22Rv1 (cell line): ENCODE measurements around the gene RTP5.
A peak's percentile ranks its signal among the peaks of the same experiment; 100 is the strongest.

Source experiments
- H3K27ac ChIP-seq: fragments of 450-650 bp; 2 replicates; pipeline ENCODE4 v1.5.1; 2017
- ZFX ChIP-seq: fragments of 450-650 bp; IDR thresholded peaks from 2 replicates; pipeline ENCODE4 v1.6.1; 2017; ENCODE audit warnings: antibody characterized with exemption, borderline replicate concordance
- TF ChIP-seq, protein P1 (sequence below): fragments of 450-650 bp; IDR thresholded peaks from 2 replicates; pipeline ENCODE4 v1.5.1; 2017; ENCODE audit warnings: mild to moderate bottlenecking

The RTP5 gene

DNA sequence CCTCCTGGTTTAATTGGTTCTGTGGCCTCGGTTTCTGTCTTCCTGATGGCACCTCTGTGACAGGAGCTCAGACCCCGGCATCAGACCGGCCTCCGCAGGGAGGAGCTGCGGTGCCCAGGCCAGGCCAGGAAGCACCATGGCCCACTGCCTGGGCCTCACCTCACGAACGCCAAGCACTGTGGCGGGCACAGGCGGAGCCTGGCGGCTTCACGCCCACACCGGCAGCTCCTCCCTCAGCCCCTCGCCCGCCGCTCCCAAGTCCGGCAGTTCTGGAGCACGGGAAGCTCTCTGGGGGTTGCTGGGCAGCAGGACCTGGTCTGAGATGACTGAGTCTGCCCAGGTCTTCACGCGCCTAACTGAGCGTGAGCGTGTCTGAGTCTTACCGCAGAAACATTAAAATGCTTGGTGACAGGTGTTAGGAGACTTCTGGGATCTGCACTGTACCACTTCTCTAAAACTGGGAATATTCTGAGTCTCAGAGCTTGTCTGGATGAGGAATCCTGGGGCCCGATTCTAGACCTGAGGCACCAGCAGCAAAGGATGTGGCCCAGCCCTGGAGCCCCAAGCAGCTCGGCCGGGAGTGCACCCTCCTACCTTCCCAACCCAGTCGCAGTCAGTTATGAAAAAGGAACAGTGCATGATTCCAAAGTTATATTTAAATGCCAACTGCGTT lies 21.9 kb downstream of the RTP5 start:
- no peak for TF ChIP-seq ZFX
- TF ChIP-seq, protein P1, sequence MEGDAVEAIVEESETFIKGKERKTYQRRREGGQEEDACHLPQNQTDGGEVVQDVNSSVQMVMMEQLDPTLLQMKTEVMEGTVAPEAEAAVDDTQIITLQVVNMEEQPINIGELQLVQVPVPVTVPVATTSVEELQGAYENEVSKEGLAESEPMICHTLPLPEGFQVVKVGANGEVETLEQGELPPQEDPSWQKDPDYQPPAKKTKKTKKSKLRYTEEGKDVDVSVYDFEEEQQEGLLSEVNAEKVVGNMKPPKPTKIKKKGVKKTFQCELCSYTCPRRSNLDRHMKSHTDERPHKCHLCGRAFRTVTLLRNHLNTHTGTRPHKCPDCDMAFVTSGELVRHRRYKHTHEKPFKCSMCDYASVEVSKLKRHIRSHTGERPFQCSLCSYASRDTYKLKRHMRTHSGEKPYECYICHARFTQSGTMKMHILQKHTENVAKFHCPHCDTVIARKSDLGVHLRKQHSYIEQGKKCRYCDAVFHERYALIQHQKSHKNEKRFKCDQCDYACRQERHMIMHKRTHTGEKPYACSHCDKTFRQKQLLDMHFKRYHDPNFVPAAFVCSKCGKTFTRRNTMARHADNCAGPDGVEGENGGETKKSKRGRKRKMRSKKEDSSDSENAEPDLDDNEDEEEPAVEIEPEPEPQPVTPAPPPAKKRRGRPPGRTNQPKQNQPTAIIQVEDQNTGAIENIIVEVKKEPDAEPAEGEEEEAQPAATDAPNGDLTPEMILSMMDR = no peak
- peak overlapping the region; percentile 81 for H3K27ac ChIP-seq

DNA sequence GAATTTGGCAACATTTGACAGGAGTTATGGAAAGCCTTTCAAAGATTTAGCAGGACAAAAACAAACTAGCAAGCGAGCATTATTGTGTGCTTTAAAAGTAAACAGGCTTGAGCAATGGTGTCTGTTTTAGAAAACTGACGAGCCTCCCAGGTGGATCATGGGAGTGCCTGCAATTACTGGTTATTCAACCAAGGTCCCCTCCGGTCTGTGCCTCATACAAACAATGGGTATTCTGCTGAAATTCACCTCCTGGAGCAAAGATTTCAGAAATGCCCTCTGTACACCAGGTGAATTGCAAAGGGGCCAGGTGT lies 22.4 kb downstream of the RTP5 start:
- H3K27ac ChIP-seq = peak overlapping the region; percentile 81
- no peak for TF ChIP-seq ZFX
- TF ChIP-seq, protein P1 = no peak

DNA sequence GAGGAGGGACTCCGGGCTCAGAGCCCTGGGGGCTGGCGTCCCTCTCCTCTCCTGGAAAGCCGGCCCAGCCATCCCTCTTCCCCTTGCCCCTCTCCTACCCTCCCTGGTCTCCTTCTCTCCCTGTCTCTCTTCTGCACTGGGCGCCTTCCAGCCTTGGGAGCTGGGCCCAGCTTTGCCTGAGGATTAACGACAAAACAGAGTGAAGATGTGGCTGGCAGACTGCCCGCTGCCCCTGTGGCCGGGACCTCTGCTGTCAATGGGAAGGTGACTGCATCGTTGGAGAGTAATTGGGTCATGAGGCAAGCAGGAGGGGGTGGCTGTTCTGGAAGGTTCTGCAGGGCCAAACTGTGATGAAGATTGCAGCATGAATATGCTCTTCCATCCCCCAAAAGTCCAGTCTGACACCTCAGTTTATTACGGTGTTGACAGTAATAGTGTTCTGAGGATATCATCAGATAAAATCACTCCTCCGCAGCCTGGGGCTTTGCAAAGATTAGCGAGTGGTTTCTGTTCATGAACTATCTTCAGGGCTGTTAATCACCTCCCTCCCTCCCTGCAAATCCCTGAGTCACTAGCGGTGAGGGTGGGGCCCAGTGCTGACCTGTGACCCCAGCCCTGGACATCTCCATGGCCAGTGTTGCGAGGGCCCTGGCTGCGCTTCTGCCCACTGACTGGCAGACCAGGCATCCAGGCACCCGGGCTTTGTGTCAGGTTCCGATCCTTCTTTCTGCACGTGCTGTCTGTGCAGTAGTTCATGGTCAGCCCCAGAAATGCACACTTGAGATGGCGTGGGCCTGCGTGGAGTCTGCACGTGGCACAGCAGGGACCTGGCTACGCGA lies 23.0 kb downstream of the RTP5 start:
- TF ChIP-seq ZFX = no peak
- TF ChIP-seq, protein P1 = no peak
- peak overlapping the region; percentile 81 for H3K27ac ChIP-seq

DNA sequence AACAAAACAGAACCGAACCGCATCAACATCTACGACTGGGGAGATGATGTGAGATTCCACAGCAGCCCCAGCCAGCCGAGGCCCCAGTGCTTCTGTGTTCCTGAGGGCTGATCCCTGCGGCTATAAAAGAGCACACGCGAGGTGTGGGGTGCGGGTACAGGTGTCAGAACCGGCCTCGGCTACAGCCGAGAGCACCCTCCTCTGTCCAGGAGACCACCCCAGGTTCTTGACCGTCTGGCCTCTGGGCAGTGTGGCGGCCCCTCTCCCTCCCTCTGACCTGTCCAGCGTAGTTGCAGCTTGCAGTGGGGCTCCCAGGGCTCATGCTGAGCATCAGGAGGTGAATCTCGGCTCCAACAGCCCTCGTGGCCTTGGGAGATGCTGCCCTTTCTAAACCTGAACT lies 23.7 kb downstream of the RTP5 start:
- no peak for TF ChIP-seq ZFX
- TF ChIP-seq, protein P1 = no peak
- peak overlapping the region; percentile 81 for H3K27ac ChIP-seq

DNA sequence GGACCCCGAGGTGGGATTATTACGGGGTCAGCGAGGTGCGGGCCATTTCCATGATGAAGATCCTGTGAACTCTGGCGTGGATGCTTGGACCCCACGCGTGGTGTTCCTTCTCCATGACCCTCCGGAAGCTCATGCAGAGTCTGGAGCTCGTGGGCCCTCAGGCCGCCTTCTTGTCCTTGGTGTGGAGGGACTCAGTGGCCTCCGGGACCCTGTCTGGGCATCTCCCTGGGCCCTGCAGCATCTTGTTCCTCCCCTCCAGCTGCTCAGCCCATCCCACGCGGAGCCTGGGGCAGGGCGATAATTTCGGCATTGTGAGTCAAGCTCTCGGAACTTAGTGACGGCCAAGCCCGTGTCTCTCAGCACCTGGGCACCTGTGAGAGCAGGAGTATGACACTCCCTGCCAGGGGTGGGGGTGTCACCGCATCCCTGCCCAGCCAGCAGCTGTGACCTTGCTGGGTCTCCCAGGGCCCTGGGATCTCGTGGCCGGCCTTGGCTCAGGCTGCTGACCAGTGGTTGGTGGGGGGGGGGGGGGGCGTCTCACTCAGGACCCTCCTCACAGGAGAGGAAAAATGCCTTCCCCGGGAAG lies 24.6 kb downstream of the RTP5 start:
- no peak for TF ChIP-seq ZFX
- TF ChIP-seq, protein P1 = no peak
- peak overlapping the region; percentile 81 for H3K27ac ChIP-seq

DNA sequence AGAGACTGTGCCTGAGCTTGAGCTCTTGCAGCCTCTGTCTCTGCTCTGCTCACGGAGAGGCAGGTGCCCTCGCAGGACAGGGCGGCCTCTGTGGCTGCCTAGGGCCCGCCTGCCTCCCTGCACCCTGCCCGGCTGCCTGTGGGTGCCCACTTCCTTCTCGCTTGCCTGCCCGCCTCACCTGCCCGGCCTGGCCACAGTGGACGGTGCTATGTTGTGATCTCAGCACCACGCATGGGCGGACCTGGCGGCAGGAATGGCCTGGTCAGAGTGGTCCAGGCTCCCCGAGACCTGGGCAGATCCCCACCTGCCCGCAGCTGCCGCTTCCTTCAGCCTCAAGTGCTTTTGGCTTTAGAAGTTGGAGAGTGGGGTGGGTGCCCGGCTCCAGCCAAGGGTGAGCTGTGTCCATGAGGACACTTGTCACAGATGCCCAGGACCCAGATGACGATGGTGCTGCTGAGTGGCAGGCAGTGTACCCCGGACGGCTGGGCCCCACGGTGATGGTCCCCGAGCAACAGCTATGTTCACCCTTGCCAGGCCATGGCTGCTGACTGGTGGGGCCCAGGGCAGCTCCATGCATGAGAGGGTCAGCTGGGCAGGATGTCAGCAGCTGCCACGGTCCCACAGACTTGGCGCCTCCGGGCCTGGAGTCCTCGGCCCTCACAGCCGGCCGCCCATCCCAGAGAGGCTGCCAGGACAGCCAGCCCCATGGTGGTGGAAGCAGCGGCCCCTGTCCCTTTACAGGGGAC lies 25.3 kb downstream of the RTP5 start:
- TF ChIP-seq, protein P1 = no peak
- no peak for TF ChIP-seq ZFX
- peak overlapping the region; percentile 81 for H3K27ac ChIP-seq
